GM21360 (cell line): ENCODE measurements around the gene CSF3.

ENCODE experiments used
- ATAC-seq: cut with Tn5 transposase; IDR thresholded peaks from one replicate; pipeline ENCODE4 v1.9.1; 2021; ENCODE audit warnings: mild to moderate bottlenecking, moderate library complexity; ENCODE audit not compliant: unreplicated experiment

The CSF3 gene

DNA sequence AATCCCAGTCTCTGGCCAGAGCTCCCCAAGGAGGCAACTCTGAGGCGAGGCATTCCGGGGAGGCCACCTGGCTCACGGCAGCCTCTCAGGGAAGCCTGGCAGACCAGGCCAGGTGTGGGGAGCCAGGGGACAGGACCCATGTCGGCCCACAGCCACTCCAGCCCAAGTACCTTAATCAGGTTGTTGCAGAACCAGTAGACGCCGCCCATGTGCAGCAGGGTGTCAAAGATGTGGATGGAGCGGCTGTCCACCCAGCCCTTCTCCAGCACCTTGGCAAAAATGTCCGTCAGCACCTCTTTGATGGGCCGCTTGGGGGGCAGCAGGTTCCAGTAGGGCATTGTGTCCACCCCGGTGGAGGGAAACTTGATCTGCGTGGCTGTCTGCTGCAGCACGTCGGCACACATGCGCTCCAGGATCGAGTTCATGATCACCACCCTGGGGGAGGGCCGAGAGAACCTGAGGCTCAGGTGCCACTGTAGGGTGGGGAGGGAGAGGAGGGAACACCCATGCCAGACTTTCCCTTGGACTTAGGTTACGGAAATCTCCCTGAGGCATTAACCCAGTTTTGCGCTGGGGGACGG lies 7.8 kb downstream of the CSF3 start:
- no peak for ATAC-seq

DNA sequence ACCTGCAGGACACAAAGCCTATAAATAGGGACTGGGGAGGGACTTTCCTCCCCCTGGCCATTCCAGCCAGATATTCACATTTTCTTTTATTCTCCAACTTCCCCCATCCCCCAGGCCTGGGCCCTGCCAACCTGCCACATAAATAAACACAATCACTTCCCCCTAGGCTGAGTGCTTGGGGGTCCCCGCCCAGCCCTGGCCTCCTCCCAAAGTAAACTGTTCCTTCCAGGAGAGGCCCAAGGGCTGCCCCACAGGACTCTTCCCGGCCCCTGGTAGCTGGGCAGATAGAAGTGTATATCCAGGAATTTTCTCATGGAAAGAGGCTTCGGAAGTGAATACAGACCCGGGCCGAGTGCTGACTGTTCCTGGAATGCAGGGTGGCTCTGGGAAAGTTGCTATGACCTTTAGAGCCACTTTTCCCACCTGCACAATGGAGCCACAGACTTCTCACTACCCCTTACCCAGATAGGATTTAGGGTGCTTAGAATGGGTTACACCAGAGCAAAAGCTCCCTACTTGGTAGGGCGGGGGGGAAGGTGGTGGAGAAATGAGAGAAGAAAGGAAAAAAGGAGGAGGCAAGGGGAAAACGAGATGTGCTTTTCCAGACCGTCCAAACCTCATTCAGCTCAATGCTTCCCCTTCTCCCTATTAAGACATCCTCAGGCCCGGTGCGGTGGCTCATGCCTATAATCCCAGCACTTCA lies 8.5 kb downstream of the CSF3 start:
- ATAC-seq: no peak

DNA sequence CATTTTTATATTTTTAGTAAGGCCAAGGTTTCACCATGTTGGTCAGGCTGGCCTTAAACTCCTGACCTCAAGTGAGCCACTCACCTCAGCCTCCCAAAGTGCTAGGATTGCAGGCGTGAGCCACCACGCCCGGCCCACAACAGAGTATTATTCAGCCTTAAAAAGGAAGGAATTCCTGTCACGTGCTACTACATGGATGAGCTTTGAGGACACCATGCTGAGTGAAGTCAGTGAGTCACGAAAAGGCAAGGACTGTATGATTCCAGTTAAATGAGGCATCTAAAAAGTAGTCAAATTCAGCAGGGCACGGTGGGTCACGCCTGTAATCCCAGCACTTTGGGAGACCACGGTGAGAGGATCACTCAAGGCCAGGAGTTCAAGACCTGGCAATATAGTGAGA lies 9.7 kb downstream of the CSF3 start:
- ATAC-seq: no peak

DNA sequence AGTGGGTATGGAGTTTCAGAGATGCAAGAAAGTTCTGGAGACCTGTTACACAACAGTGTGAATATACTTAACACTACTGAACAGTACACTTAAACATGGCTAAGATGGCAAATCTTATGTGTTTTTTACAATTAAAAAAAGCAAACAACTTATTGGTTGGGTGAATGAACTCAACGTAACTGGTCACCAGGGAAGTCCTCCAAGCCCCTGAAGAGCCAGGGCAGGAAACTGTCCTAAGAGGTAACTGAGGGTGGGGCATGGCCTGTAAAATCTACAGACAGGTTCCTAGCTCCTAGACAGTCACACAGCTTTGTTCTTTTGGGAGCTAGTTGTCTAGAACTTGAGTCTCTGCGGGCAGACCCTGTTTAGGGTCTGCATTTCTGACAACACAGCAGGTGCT lies 10.3 kb downstream of the CSF3 start:
- no peak for ATAC-seq

DNA sequence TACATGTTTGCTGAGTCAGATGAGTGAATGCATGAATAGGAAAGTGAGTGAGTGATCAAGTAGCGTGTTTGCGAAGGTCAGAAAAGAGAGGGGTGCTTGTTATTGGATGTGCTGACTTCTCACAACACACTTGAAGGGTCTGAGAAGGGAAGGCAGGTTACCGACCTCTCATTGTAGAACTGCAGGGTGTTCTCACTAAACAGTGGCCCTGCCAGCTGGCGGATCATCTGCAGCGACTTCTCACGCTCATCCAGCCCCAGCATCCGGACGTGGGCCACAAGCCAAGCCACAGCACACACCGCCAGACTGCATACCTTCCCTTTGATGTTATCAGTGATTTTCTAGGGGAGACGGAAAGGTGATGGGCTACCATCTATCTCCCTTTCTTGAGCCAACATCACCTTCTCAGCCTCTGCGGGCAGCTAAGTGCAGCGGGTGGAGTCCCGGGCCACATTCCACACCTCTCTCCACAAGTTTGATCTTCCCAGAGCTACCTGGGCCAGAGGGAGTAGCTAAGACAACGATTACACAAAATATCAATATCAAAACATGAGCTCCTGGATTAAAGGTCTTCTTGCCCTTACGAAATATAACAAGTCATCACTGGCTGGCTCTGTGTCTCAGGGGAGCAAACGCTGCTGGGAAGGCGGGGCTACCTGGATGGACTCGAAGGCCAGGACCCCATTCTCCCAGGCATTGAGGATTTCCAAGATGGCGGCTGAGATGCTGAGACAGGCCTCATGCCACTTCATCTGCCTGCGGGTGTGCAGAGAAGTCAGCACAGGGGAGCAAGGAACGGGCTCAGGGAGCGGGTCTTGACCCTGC lies 11.0 kb downstream of the CSF3 start:
- no peak for ATAC-seq

DNA sequence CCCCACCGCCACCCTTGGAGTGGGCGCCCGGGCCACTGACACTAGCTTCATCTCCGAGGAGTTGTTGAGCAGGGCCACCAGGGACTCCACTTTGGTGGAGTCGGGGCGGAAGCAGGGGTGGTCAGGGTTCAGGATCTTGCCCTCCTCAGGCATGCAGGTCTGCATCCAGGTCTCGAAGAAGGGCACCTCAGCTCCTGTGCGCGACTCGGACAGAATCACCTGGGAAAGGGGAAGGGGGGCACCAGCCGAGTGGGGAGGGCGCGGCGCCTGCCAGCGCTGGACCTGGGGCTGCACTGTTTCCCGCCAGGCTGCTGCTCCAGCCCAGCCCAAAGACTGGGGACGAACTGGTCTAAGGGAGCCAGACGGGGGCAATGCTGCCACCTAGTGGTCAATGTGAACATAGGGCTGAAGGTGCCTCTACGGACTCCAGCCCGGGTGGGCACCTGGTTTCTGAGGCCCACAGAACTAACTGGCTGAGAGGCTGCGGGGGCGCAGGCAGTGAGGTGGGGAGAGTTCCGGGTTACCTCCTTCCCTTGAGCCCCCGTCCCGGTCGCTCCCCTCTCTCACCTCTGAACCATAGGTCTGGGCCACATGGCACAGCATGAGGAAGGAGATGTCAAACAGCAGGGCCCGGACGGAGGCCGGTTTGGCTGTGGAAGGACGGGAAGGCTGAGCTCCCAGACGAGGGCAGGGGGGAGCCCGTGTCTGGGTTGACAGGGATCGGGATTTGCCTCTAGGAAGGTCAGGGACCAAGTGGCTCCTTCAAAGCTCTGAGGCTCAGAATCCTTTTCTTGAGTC lies 11.8 kb downstream of the CSF3 start:
- no peak for ATAC-seq

DNA sequence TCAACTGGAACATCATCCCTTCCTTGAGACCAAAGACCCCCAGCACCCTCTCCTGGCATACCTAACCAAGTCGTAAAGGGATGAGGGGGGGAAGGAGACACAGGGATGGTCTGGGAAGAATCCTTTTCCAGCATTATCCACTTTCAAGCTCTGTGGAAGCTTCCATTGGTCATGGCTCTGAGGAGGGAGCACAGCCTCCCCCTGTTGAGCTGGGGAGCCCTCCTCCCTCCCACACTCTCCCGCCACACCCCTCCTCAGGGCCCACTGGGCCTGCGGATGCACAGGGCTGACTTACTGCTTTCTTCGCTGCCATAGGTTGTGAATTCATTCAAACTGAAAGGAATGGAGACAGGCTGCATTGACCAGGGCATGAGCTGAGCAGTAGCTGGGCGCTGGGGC lies 12.4 kb downstream of the CSF3 start:
- ATAC-seq: no peak

DNA sequence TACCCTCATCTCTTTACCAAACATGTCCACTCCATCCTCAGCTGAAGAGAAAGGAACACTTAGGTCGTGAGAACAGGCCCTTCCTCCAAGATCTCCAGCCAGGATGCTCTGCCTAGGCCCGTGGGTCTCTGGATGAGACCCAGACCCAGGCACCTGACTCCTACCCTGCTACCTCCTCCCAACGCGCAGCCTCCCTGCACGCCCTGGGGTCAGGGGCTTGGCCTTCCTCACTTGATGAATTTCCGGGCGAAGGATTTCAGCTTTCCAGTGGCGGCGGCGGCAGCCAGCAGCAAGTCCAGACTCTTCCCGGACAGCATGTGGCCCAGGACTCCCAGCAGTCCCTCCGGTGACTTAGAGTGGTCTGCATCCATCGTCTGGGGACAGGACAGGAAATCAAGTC lies 13.4 kb downstream of the CSF3 start:
- no peak for ATAC-seq

DNA sequence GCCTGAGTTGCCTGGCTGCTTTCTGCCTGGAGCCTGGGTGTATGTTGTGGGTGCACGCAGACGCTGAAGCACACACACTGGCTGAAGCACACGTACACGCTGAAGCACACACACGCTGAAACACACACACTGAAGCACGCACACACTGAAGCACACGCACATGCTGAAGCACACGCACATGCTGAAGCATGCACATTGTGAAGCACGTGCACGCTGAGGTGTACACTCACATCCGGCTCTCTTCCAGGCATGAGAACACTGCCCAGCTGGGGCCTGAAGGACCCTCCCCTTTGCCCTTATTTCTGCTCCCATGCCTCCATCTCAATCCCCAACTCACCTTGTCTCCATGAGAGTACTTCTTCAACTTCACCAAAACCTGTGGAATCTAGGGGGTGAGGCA lies 16.5 kb downstream of the CSF3 start:
- ATAC-seq: no peak

DNA sequence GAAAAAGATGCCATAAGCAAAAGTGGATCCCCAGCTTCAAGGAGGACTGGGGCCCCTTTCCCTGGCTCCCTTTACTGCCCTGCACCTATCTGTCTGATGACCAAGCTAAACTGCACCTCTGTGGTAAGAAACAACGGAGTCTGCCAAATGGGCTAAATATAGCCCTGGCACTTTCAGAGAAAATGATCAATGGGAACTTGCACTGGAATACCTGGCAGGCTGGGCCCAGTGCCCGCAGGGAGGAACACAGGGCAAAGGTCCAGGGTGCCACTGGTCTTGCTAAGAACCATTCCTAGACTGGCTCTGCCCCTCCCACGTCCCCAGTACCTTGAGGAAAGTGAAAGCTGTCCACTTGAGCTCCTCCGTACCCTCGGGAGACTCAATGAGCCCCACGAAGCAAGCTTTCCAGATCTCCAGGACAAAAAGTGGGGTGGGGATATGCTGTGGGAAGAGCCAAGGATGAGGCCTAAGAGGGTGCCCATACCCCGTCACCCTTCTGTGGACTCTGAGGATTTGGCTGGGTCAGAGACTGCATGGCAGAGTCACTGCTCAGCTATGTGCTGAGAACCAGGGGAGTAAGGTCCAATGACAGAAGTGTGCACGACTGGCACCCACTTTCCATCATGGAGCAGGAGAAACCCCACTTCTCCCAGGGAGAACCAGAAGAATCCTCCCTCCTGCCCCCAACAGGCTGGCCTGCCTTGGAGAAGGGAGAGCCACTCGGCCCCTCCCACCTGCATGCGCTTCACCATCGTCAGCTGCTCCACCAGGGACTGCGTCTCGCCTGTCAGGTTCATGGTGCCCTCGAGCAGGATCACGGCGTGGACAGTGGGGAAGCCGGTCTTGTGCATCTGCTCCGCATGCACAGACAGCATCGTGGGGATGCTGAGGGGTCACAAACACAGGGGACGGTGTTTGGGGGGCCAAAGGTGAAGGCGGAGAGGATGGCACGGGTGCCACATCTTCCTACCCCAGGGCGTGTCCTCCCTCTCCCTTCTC lies 17.4 kb downstream of the CSF3 start:
- ATAC-seq: no peak

DNA sequence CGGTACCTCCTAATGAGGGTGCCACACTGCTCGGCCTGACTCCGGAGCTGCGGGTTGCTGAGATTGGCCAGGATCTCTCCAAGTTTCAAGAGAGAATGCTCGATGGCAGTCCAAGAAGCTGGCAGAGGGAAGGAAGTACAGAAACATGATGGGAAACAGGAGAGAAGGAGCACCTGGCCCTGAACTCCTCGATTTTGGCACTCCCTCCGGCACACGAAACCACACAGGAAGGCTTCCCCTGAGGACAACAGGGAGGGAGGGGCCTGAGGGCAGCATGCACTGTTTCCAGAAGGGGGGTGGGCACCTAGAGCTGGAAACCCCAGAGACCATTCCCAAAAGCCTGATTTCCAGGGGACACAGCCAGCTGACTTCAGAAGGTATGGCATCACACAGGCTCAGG lies 18.1 kb downstream of the CSF3 start:
- ATAC-seq: no peak

DNA sequence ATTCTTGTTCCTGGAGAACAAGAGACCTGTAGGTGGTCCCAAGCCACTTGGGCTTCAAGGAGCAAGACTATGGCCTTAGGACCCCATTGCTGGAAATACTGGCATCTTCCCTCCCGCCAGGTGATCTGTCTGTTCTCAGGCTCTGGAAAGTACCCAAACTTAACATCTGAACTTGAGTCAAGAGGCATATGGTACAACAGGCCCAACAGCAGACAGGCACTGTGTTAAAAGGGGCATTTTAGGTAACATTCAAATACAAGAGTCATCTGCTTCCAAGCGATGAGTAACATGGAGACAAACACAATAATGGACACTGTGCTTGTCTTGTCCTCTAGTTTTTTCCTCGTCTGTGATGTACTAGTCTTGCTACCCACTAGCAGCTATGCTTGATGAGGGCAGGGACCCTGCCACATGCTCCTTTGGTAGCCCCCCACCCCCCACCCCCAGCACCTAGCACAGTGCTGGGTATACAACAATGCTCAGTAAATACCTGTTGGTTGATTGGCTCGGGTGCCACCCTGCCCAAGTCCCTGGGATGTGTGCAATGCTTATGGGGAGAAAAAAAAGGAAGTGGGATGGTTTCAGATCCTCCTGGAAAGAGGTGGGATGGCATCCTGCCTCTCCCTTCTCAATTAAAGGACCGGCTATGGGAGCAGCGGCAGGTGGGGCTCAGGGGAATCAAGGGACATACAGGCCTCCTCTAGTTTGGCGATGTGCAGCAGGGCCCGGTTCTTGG lies 19.4 kb downstream of the CSF3 start:
- ATAC-seq: no peak

DNA sequence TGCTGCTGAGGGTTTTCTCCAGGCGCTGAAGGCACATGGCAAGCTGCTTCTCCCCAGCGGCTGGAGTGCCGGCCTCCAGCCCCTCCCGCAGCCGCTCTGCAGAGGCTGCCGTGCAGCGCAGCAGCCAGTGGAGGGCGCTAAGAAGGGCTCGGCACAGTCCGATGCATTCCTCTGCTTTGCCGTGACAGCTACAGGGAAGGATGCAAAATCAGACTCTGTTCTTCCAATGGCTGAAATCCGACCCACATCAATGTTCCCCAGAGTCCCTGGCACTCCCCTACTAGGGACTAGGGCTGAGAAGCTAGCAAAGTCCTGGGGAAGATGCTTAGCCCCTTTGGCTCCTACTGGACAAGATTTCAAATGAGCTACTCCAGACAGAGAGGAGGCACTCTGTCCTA lies 19.9 kb downstream of the CSF3 start:
- no peak for ATAC-seq

DNA sequence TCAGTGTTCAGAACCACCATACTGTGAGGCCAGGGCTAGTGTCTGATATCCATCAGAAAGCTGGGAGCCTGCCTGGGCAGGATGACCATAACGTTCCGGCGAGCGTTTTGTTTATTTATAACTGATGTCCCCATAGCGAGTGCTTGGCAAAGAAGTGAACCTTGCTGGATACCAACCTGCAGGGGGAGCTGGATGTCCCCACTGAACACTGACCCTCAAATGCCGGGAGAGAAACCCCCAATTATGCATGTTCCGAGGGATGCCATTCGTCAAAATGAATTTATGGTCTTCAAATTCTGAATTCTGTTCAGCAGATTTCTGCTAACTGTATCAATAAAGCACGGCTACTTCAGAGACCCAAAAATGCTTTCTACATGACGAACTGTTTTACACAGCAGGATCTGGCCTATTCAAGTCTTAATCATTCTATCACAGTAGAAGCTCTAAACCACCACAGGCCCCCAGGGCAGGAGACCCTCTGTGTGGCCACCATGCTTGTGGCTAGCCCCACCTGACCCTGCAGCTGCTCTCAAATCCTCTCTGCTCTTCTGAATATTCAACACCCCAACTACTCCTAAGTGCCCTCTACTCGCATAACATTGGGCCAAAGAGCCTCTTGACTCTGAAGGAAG lies 23.8 kb downstream of the CSF3 start:
- ATAC-seq: no peak

DNA sequence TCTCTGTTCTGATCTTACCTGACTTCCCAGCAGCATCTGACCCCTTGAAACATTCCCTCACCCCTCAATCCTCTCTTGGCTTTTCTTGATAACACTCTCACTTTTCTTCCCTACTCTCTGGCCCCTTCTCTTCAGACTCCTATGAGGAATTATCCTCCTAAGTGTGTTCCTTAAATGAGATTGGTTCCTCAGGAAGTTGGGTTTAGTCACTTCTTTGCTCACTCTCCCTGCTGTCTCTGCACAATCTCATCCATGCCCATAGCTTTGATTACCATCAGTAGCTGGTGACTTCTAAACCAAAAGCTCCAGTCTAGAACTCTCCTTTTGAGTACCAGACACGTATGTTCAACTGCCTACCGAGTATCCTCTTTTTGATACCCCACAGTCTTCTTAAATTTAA lies 26.0 kb downstream of the CSF3 start:
- no peak for ATAC-seq

DNA sequence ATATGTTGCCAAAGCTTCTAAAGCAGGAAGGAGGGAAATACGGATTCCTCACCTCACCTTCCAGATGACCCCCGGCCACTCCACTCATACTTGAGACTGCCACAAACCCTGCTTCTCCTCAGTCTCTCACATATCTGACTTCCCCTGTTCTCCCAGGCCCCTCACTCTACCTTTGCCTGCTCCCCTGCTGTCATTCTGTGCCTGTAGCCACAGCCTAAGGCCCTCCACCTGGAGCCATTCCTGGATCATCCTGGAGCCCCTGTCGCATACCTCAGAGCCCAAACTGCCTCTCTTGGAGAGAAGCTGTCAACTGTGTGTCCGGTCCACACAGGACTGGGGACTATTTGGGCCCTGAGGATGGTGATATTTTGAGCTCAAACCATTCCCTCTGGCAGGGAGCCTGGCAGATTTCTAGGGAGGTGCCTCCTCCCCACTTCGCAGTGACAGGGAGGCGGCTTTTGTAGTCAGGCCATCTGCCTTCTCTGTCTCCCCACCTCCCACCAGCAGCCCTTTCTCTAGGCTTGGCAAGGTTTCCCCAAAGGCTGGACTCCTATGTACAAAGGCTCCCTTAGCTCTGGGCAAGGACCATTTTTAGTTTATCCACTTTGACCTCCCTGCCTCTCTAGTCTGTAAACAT lies 41.3 kb downstream of the CSF3 start:
- ATAC-seq: no peak

DNA sequence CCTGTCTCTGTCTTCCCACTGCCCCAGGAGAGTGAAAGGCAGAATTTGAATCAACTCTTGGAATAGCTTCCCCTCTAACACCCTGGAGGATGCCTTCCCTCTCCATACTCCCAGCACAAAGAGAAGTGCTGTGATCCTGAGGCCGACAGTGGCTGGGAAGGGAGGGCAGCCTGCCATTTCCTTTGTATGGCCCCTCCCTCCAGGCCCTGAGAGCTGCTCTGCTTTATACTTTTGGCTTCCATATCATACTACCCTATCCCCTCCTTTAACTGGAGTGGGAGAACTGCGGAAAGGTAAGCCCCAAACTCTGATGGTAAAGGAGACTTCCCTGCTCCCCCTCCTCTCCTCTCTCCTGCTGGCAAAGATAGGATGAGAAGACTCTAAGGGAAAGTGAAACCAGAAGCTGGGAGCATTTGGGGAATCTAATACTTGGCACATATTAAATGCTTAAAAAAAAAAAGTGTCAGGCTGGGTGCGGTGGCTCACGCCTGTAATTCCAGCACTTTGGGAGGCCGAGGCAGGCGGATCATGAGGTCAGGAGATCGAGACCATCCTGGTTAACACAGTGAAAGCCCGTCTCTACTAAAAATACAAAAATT lies 43.0 kb downstream of the CSF3 start:
- no peak for ATAC-seq

DNA sequence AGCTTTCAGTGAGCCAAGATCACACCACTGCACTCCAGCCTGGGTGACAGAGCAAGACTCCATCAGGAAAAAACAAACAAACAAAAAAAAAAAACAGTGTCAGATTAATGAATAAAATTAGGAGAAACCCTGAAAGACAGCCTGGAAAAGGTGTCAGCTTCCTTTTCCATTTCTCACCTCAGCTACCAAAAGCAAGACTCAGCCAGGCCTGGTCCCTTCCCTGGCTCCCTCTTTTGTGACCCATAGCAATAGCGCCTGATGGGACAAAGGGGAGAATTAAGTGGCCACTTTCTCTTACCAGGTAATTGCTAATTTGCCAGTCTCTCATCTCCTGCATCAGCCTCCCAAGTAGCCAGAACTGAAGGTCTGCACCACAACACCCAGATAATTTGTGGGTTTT lies 43.6 kb downstream of the CSF3 start:
- no peak for ATAC-seq
